Activated effector memory CD4-positive, alpha-beta T cell treated with anti-CD3 and anti-CD28 coated beads, Interleukin-2, amount 50 U/mL, for 16 hours (primary cell): ENCODE results near the gene SF3A1.

Experiments used
- DNase-seq: peaks from one replicate; pipeline ENCODE4 v3.0.0-alpha.2; 2020

Gene SF3A1

DNA sequence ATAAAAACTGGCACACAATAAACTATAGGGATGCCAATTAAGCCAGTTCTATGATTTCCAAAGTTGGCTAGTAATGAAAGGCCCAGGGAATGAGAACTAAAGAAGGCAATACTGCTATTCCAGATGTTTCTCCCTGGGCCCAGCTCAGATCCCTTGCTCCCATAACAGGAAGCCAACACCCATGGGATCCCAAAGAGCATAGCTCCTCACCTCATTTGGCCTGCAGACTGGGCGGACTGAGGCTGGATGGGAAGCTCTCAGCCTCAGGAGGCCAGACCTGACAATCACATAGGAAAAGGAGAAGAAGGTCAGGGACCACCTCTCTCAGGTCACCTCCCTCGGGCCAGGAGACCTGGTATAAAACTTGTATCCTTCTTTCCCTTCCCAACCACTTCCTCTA lies 35.2 kb downstream of the SF3A1 start:
- DNase-seq: no peak

- no peak for DNase-seq
Observed at GRCh38 chr22:30320021-30320556, 36.6 kb downstream of the SF3A1 start.

- no peak for DNase-seq
Observed at GRCh38 chr22:30318799-30319419, 37.8 kb downstream of the SF3A1 start.

GRCh38 chr22:30317778-30318177 lies 38.9 kb downstream of the SF3A1 start:
- no peak for DNase-seq

GRCh38 chr22:30315962-30316576 lies 40.6 kb downstream of the SF3A1 start:
- no peak for DNase-seq

GRCh38 chr22:30314915-30315314 lies 41.8 kb downstream of the SF3A1 start:
- peak; percentile 85 for DNase-seq

DNA sequence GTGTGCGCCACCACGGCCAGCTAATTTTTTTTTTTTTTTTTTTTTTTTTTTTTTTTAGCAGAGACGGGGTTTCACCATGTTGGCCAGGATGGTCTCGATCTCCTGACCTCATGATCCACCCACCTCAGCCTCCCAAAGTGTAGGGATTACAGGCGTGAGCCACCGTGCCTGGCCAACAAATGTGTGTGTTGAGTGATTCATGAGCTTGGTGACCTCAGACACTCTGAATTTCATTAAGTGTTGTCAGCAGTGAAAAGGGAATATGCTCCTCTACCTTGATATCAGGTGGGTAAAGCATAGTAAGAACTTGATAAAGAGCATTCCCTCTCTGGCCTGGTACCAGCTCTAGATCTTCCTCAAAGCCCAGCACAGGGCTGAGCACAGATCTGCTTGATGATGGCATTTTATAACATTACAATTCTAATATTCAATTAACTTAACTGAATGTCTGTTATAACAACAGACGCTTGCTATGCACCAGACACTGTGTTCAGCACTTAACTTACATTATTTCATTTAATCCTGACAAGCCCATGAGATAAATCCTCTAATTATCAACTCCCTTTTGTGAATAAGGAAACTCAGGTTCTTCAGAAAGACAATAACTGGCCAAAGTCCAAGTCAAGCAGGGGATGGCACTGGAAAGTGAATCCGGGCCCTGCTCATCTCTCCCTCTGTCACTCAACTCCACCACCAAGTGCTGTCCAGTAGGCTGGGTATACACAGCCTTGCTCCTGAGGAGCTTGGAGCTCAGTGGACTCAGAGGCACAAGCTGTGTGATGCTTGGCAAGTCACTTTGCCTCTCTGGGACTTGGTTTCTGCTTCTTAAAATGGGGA lies 42.9 kb downstream of the SF3A1 start:
- no peak for DNase-seq

- peak; percentile 68 for DNase-seq
Observed at GRCh38 chr22:30312053-30312452, 44.6 kb downstream of the SF3A1 start.

GRCh38 chr22:30310881-30311771 lies 45.6 kb downstream of the SF3A1 start:
- DNase-seq: no peak

DNA sequence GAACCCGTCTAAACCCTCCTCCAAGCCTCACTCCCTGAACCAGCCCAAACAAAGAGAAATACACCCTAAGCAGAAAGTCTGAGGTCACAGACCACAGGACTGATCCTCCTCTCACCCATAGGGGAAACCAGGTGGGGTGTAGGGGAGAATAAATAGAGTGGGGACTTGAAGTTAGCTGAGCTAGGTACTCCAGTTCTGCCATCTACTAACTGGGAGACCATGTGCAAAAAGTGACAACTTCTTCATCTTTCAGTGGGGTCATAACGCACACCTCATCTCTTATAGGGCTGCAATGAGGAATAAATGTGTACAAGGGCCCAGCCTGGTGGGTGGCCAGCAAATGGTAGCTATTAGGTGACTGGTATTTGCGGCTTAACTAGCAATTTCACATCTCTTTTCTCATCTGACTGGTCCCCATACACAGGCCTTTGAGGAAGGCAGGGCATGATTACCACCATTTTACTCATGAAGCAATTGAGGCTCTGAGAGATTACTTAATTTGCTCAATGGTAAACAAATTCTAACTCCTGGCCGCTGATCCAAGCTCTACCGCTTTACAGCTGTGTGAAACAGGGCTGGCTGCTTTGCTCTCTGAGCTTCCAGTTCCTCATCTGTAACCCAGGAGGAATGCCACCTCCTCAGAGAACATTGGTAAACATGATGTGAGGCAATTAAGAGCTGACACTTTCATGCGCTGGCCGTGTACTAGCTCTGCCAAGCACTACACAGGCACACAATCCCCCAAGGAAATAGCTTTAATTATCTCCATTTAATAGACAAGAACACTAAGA lies 46.5 kb downstream of the SF3A1 start:
- no peak for DNase-seq

DNA sequence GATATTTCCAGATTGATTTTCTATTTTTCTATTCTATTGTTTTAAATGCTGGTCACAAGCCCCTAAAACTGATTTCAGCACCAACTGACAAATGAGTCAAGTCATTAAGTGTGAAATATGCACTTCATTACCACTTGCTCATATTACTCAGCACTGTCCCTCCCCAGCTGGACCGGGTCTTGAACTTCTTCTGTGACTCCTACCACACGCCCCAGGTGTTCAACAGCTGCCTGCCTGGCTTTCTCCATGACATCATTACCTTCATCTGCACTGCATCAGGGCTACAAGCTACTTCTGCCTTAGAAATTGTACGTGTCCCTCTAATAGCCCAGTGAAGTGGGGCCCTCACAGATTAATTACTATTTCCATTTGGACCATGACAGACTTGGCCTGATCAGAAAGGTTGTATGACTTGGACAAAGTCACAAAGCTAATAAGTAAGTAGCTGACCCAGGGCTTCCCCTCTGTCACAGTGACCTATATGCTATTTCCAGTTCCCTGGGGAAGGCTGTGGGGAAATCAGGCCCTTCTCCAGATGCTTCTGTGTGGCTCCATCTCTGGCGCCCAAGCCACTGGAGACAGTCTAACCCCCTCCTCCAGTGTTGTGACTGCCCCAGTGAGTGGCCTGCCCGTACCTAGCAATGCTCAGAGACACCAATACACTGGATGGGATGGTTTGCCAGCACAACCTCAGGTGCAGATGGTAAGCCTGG lies 48.0 kb downstream of the SF3A1 start:
- peak; percentile 76 for DNase-seq

DNA sequence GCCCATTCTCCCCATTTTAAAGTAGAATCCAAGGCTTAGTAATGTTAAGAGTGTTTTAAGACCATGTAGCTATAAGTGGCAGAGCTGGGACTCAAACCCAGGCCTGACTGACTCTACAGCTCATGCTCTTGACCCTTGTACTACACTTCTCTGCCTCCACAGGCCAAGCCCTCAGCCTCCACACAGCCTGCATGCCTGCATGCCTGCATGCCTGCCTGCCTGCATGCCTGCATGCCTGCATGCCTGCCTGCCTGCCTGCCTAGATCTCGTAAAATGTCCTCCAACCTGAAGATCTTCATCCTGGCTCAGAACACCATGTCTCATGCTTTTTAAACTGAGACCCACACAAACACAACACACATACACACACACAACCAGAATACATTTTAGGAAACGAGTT lies 48.6 kb downstream of the SF3A1 start:
- no peak for DNase-seq

- peak; percentile 67 for DNase-seq
Observed at GRCh38 chr22:30307041-30307574, 49.6 kb downstream of the SF3A1 start.

- DNase-seq: peak; percentile 60
Observed at GRCh38 chr22:30306627-30307011, 50.1 kb downstream of the SF3A1 start.

- peak; percentile 66 for DNase-seq
Observed at GRCh38 chr22:30305906-30306626, 50.6 kb downstream of the SF3A1 start.

- peak; percentile 82 for DNase-seq
Observed at GRCh38 chr22:30305519-30305905, 51.2 kb downstream of the SF3A1 start.

DNA sequence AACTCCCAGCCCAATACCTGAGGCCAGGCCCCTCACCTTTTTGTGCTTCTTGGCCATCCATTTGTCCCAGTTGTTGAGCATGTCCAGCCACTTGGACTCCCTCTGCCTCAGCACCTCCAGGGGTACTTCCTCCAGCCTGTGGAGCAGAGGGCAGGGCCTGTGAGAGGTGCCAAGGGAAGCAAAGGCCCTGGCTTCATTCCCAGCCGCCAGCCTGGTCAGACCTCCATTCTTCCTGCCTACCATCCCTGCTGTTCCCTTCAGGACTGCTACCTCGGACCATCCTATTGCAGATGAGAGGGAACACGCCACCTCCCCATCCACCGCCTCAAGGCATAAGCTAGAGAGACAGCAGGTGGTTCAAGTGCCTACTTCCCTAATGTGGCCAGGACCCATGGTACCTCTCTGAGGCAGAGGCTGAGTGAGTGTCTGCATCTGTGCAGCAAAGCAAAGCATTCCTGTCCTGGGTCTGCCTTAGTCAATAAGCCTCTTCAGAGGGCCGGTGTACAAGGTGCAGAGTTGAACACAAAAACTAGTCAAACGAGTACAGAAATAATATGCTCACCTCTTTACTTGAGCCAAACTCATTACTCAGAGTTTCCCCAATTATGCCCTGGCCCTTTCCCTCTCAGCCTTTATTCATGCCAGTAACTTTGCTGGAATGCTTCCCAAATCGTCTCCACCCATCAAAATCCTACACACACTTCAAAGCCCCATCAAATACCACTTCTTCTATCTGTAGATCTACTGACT lies 52.0 kb downstream of the SF3A1 start:
- no peak for DNase-seq

DNA sequence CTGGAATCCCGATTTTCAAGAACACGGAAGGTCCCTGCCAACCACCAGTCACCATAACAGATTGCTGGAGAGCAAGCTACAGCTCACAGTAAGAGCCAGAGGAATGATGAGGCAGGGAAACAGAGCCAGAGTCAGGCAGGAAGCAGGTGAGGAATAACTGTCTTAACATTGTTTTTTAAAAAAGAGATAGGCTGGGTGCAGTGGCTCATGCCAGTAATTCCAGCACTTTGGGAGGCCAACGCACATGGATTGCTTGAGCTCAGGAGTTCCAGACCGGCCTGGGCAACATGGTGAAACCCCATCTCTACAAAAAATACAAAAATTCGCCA lies 53.9 kb downstream of the SF3A1 start:
- no peak for DNase-seq

DNA sequence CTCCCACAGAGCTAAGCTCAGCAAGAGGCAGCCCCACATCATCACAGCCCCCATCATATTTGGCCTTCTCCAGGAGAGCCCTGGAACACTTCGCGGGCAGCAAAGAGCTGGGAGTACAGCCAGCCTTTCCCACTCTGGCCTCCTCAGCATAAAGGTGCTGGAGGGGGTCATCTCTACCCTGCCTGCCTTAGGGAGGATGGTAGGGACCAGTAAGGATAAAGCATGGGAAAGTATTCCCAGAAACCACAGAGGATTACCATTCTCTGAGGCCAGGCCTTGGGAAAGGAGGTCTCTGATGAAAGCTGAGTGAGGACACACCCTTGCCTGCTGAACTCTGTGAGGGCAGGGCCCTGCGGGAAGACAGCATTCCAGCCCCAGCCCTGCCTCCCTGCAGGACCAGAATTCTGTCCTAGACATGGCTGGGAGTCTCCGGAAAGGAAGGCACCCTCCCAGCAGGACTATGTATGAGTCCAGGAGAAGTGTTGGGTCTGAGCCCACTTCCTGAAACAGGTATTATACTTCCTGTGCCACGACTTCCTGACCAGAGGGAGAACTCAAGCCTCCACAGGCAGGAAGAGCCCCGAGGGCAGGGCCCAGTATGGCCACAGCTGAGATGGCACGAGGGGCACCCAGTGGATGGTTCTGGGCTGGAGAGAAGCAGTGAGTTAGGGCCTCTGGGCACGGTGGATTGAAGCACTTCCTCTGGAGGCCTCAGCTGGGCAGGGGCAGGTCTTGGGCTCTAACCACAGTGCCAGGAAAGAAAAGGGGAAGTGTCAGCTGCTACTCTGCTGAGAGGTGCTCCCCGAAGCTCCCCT lies 54.5 kb downstream of the SF3A1 start:
- DNase-seq: no peak
